K562 (cell line): ENCODE measurements around the gene AGA. TPM values are rescaled to one million over a fixed set of nuclear protein-coding genes. Genes with fewer than 3 reads are reported as not detected.
A peak's percentile ranks its signal among the peaks of the same experiment; 100 is the strongest.

Source experiments
- BACH1 ChIP-seq: fragments of 200-800 bp; sonication (Bioruptor generic); IDR thresholded peaks from 2 replicates; pipeline ENCODE4 v1.6.1; 2016; ENCODE audit warnings: missing genetic modification characterization, missing compliant biosample characterization
- CAMTA2 ChIP-seq: fragments of 250-450 bp; sonication (Bioruptor Pico); conservative IDR thresholded peaks from 2 replicates; pipeline ENCODE4 v1.5.1; 2022
- CBFB ChIP-seq: sonication (generic); formaldehyde crosslinking; IDR thresholded peaks from 2 replicates; pipeline ENCODE4 v1.4.0; 2020; ENCODE audit warnings: mild to moderate bottlenecking, missing genetic modification reagents
- CBX5 ChIP-seq: IDR thresholded peaks from 2 replicates; pipeline ENCODE4 v1.6.1; 2014; ENCODE audit warnings: low read depth, borderline replicate concordance
- CTBP1 ChIP-seq: fragments of 450-650 bp; IDR thresholded peaks from 2 replicates; pipeline ENCODE4 v1.6.1; 2016; ENCODE audit warnings: borderline replicate concordance
- CXXC5 ChIP-seq: fragments of 250-450 bp; sonication (Bioruptor Pico); IDR thresholded peaks from 2 replicates; pipeline ENCODE4 v1.8.0; 2022; ENCODE audit warnings: inconsistent platforms, mild to moderate bottlenecking, moderate library complexity
- EP300 ChIP-seq: IDR thresholded peaks from 2 replicates; pipeline ENCODE4 v1.6.1; 2012; ENCODE audit warnings: low read length, improper control_type of control experiment
- EWSR1 ChIP-seq: fragments of 450-650 bp; IDR thresholded peaks from 2 replicates; pipeline ENCODE4 v1.6.1; 2018; ENCODE audit warnings: borderline replicate concordance, mild to moderate bottlenecking, low read depth, moderate library complexity; ENCODE audit not compliant: partially characterized antibody
- FOXA3 ChIP-seq, 2 experiments: fragments of 450-650 bp in 1 of 2; sonication (generic) in 1 of 2; formaldehyde crosslinking; IDR thresholded peaks in 1 of 2; conservative IDR thresholded peaks in 1 of 2; 2 replicates each; pipeline versions ENCODE4 v1.4.0 to v1.8.0; 2020 to 2022; ENCODE audit warnings: mild to moderate bottlenecking in 2 of 2, missing genetic modification reagents in 1 of 2
- HNRNPK ChIP-seq: fragments of 200-400 bp; formaldehyde crosslinking; IDR thresholded peaks from one replicate; pipeline ENCODE4 v1.6.1; 2018; ENCODE audit warnings: mild to moderate bottlenecking, low read depth, low read length; ENCODE audit not compliant: poor library complexity, severe bottlenecking
- KLF16 ChIP-seq: IDR thresholded peaks from 2 replicates; pipeline ENCODE4 v1.6.1; 2016; ENCODE audit warnings: antibody characterized with exemption
- MAX ChIP-seq: sonication (generic); formaldehyde crosslinking; IDR thresholded peaks from 2 replicates; pipeline ENCODE4 v1.9.0; 2022; ENCODE audit warnings: mild to moderate bottlenecking, missing genetic modification reagents
- MCM7 ChIP-seq, 2 experiments: fragments of 450-650 bp; IDR thresholded peaks; 2 replicates each; pipeline ENCODE4 v1.6.1; 2016 to 2018
- NCOA2 ChIP-seq, 2 experiments: fragments of 450-650 bp; IDR thresholded peaks; 2 replicates each; pipeline ENCODE4 v1.6.1; 2018; ENCODE audit warnings: mild to moderate bottlenecking in 2 of 2, moderate library complexity in 1 of 2; ENCODE audit not compliant: partially characterized antibody in 2 of 2
- NELFE ChIP-seq: IDR thresholded peaks from 2 replicates; pipeline ENCODE4 v1.6.1; 2011; ENCODE audit warnings: mild to moderate bottlenecking; ENCODE audit not compliant: insufficient read depth, insufficient read length
- NFIC ChIP-seq: fragments of 450-650 bp; IDR thresholded peaks from 2 replicates; pipeline ENCODE4 v1.6.1; 2017; ENCODE audit warnings: mild to moderate bottlenecking, inconsistent platforms
- RAD21 ChIP-seq, 2 experiments: fragments of 250-450 bp in 1 of 2; fragments of 450-650 bp in 1 of 2; sonication (Bioruptor Pico) in 1 of 2; formaldehyde crosslinking in 1 of 2; IDR thresholded peaks in 1 of 2; conservative IDR thresholded peaks in 1 of 2; 2 replicates each; pipeline versions ENCODE4 v1.4.0 to v1.8.0; 2020 to 2022; ENCODE audit warnings: mild to moderate bottlenecking in 2 of 2, moderate library complexity in 1 of 2
- RNF219 ChIP-seq: fragments of 250-450 bp; sonication (Bioruptor Pico); IDR thresholded peaks from 2 replicates; pipeline ENCODE4 v1.5.0; 2022; ENCODE audit warnings: mild to moderate bottlenecking
- ZBTB8A ChIP-seq: fragments of 450-650 bp; IDR thresholded peaks from 2 replicates; pipeline ENCODE4 v1.6.1; 2018; ENCODE audit warnings: mild to moderate bottlenecking, moderate library complexity; ENCODE audit not compliant: partially characterized antibody
- ZHX1 ChIP-seq: fragments of 150-350 bp; conservative IDR thresholded peaks from 2 replicates; pipeline ENCODE4 v1.6.1; 2014; ENCODE audit warnings: low read length
- ZNF124 ChIP-seq: sonication (generic); formaldehyde crosslinking; IDR thresholded peaks from 2 replicates; pipeline ENCODE4 v1.8.1; 2022; ENCODE audit warnings: missing genetic modification reagents
- ZNF140 ChIP-seq: fragments of 250-450 bp; sonication (Bioruptor Pico); IDR thresholded peaks from 2 replicates; pipeline ENCODE4 v1.8.0; 2021; ENCODE audit warnings: moderate library complexity, mild to moderate bottlenecking, inconsistent platforms
- ZNF165 ChIP-seq: fragments of 250-450 bp; sonication (Bioruptor Pico); IDR thresholded peaks from 2 replicates; pipeline ENCODE4 v1.4.0; 2020; ENCODE audit warnings: borderline replicate concordance
- ZNF354B ChIP-seq: fragments of 250-450 bp; sonication (Bioruptor Pico); IDR thresholded peaks from 2 replicates; pipeline ENCODE4 v1.4.0; 2020
- ZNF436 ChIP-seq: fragments of 250-450, 450-650 bp; sonication (Bioruptor Pico); formaldehyde crosslinking; IDR thresholded peaks from 2 replicates; pipeline ENCODE4 v1.7.0; 2020; ENCODE audit warnings: mild to moderate bottlenecking
- polyA plus RNA-seq, 8 experiments: library from polyadenylated mRNA; depleted of rRNA in 4 of 8; stranded (reverse) in 5 of 8; unstranded in 3 of 8; fragments of >200 nt; fragmentation: Nextera tagmentation in 2 of 8; fragmentation: Illumina TruSeq in 1 of 8; extraction: Ambion mirVana in 2 of 8; extraction: Trizol in 1 of 8; gene quantifications; 2 replicates each; pipeline versions ENCODE4 v1.2.1 to v1.2.3, GENCODE V29; 2011 to 2014; ENCODE audit warnings: inconsistent platforms in 1 of 8, missing spikeins in 1 of 8
- total RNA-seq, 7 experiments: library from RNA; depleted of rRNA in 6 of 7; stranded (reverse); fragments of >200 nt in 6 of 7; fragmentation: Illumina TruSeq in 2 of 7; extraction: Trizol in 2 of 7; gene quantifications; 2 replicates each; pipeline versions ENCODE4 v1.2.1 to v1.2.3, GENCODE V29; 2011 to 2021; ENCODE audit warnings: low replicate concordance in 1 of 7

Gene AGA
- total and polyA plus RNA-seq, 9 of the 15 experiments (the other 6 are each of a cell fraction or from before 2014, with no cell fraction given): 8.5 to 25.0 (median 12.6) TPM

- TF ChIP-seq FOXA3 (CRISPR knock-in tag; conservative IDR thresholded peaks at IDR 0.05 in 1 of 2, IDR thresholded peaks at IDR 0.05 in 1 of 2) (no peak), ZBTB8A (no peak), BACH1 (no peak), ZNF165 (CRISPR knock-in tag) (no peak), ZNF436 (no peak), ZHX1 (no peak), NELFE (no peak), RAD21 (CRISPR knock-in tag; conservative IDR thresholded peaks at IDR 0.05 in 1 of 2, IDR thresholded peaks at IDR 0.05 in 1 of 2) (no peak), CBFB (CRISPR knock-in tag) (no peak), RNF219 (CRISPR knock-in tag) (no peak), EP300 (no peak; the same call in 1 of the 2 replicates), MAX (CRISPR knock-in tag) (peak; percentile 45; the same call in 1 of the 2 replicates), ZNF140 (CRISPR knock-in tag) (no peak), CTBP1 (peak; percentile 91), KLF16 (no peak), CBX5 (no peak), MCM7 (IDR thresholded peaks at IDR 0.05) (no peak), EWSR1 (no peak), ZNF124 (CRISPR knock-in tag) (no peak), HNRNPK (no peak), ZNF354B (CRISPR knock-in tag) (0 out of 2 replicates have a peak, but pooled peaks have one; percentile 14), NCOA2 (IDR thresholded peaks at IDR 0.05; ENCODE audit: partially characterized antibody in 2 of 2) (peak in 1 of 2 experiments; percentile 83), CAMTA2 (CRISPR knock-in tag) (no peak), NFIC (peak; percentile 37; the same call in 1 of the 2 replicates), CXXC5 (CRISPR knock-in tag) (peak; percentile 89)
Observed at GRCh38 chr4:177441803-177442622, at the start of gene AGA (continued).
